Measurements from ENCODE around the gene AOX1.

Gene AOX1

DNA sequence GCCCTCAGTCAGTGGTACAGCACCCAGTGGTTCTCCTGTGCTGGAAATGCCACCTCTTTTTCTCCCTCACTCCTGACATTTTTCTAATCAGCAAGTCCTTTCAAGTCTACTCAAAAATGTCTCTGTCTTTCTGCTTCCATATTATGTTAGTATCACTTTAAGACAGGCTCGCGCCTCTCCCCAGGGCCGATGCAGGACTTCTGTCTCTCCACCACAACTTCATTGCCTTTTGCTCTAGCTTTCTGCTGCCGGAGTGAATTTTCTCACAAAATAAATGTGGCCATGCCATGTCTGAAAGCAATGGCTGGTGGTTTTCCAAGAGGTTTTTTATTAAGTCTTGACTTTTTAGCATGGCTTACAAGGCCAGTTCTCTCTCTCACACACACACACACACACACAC, 73.6 kb downstream of the AOX1 start:
- TF ChIP-seq HOXC10 (CRISPR knock-in tag; IDR thresholded peaks at IDR 0.05) = no peak
- TF ChIP-seq ZNF184 (tag by site-specific recombination; IDR thresholded peaks at IDR 0.05) = no peak
- TF ChIP-seq ZNF777 (tag by site-specific recombination; IDR thresholded peaks at IDR 0.05; ENCODE audit: borderline replicate concordance) = no peak
- no peak for TF ChIP-seq ZNF112 (tag by site-specific recombination; IDR thresholded peaks at IDR 0.05)
- no peak for TF ChIP-seq MYNN (tag by site-specific recombination; IDR thresholded peaks at IDR 0.05; ENCODE audit: borderline replicate concordance)
- no peak for TF ChIP-seq ZNF174 (tag by site-specific recombination; IDR thresholded peaks at IDR 0.05)
- TF ChIP-seq ZNF624 (tag by site-specific recombination; IDR thresholded peaks at IDR 0.05) = no peak
- TF ChIP-seq ZNF248 (tag by site-specific recombination; IDR thresholded peaks at IDR 0.05) = no peak
- TF ChIP-seq ZNF175 (tag by site-specific recombination; IDR thresholded peaks at IDR 0.05) = no peak
- no peak for TF ChIP-seq ZNF132 (tag by site-specific recombination; IDR thresholded peaks at IDR 0.05; ENCODE audit: borderline replicate concordance)
- no peak for TF ChIP-seq ZNF654 (tag by site-specific recombination; IDR thresholded peaks at IDR 0.05; ENCODE audit: low read depth)
- TF ChIP-seq ZFP37 (tag by site-specific recombination; IDR thresholded peaks at IDR 0.05) = no peak
- TF ChIP-seq ZBTB6 (tag by site-specific recombination; IDR thresholded peaks at IDR 0.05) = no peak
- no peak for TF ChIP-seq AEBP2 (tag by site-specific recombination; IDR thresholded peaks at IDR 0.05; ENCODE audit: borderline replicate concordance)
- TF ChIP-seq ZFP3 (tag by site-specific recombination; IDR thresholded peaks at IDR 0.05; ENCODE audit: low read depth) = no peak
- Histone ChIP-seq H3K27ac (ENCODE audit: extremely low read depth, low read depth, low read length) (no peak overlapping the region), H3K4me1 (ENCODE audit: control insufficient read depth, insufficient read depth, low read length) (no peaks in the 10 kb centered on the region), H3K4me3 (ENCODE audit: low read depth, low read length) (no peak overlapping the region), H3K9me3 (ENCODE audit: control insufficient read depth, insufficient read depth, low read depth, low read length) (no peaks in the 10 kb centered on the region), H3K36me3 (ENCODE audit: control insufficient read depth in 2 of 2, insufficient read depth in 1 of 2, low read length in 2 of 2) (no peaks in the 10 kb centered on the region)
- POLR2A ChIA-PET = no interaction called here
- CTCF ChIA-PET = interaction anchor here (0.6 to 1.4 kb wide), 2 partner anchors 66 to 175 kb away, joined by 3 to 5 read pairs; no protein-coding TSS in a partner anchor

DNA sequence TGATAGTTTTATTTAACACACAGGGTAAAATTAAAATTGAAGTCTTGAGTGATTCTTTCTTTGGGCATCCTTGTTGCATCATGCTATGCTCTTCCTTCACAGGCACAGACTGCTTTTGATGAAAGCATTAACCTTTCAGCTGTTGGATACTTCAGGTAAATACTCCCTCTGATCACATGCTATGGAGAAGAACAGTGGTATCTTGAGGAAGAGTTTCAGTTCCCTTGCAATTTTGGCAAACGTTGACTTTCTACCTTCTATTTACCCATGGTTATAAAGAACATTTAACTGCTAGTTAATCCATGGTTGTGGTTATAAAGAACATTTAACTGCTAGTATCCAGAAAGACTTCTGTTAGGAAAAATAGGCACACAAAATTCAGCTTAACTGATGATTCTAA, 75.7 kb downstream of the AOX1 start:
- CTCF ChIA-PET = interaction anchor here (1.2 to 1.5 kb wide), 2 partner anchors 10 to 12 kb away, joined by 3 read pairs; no protein-coding TSS in a partner anchor
- Histone ChIP-seq H3K27ac (ENCODE audit: extremely low read depth, low read depth, low read length) (no peak overlapping the region), H3K4me1 (ENCODE audit: control insufficient read depth, insufficient read depth, low read length) (no peaks in the 10 kb centered on the region), H3K4me3 (ENCODE audit: low read depth, low read length) (no peak overlapping the region), H3K36me3 (ENCODE audit: control insufficient read depth in 2 of 2, insufficient read depth in 1 of 2, low read length in 2 of 2) (no peaks in the 10 kb centered on the region), H3K9me3 (ENCODE audit: control insufficient read depth, insufficient read depth, low read depth, low read length) (no peaks in the 10 kb centered on the region)
- TF ChIP-seq ZNF549 (tag by site-specific recombination; IDR thresholded peaks at IDR 0.05) (no peak), ZNF202 (tag by site-specific recombination; IDR thresholded peaks at IDR 0.05; ENCODE audit: borderline replicate concordance) (no peak), TRIM28 (IDR thresholded peaks at IDR 0.05; ENCODE audit: borderline replicate concordance, low read length) (no peak), ZFP3 (tag by site-specific recombination; IDR thresholded peaks at IDR 0.05; ENCODE audit: low read depth) (no peak), ZBTB49 (tag by site-specific recombination; IDR thresholded peaks at IDR 0.05; ENCODE audit: low read depth) (no peak), ZBTB1 (tag by site-specific recombination; IDR thresholded peaks at IDR 0.05) (no peak), ZIC2 (tag by site-specific recombination; IDR thresholded peaks at IDR 0.05) (no peak), ZNF341 (tag by site-specific recombination; IDR thresholded peaks at IDR 0.05; ENCODE audit: low read depth) (no peak), ZNF560 (tag by site-specific recombination; IDR thresholded peaks at IDR 0.05; ENCODE audit: borderline replicate concordance) (no peak), ZNF544 (tag by site-specific recombination; IDR thresholded peaks at IDR 0.05) (no peak)
- POLR2A ChIA-PET = no interaction called here
